Muscle layer of colon (tissue), 2 donors: Measurements from ENCODE around the gene SH2D1B.

Experiments
- H3K27ac ChIP-seq: one replicate; pipeline ENCODE4 v1.7.0; 2013; ENCODE audit warnings: low read depth, mild to moderate bottlenecking, low read length, moderate library complexity
- H3K27me3 ChIP-seq, 2 donors: one replicate each; pipeline ENCODE4 v1.7.0; 2013; ENCODE audit warnings: low read length in 2 of 2, mild to moderate bottlenecking in 2 of 2; ENCODE audit not compliant: insufficient read depth in 2 of 2, control insufficient read depth in 1 of 2
- H3K36me3 ChIP-seq: one replicate; pipeline ENCODE4 v1.7.0; 2013; ENCODE audit warnings: mild to moderate bottlenecking, low read length; ENCODE audit not compliant: insufficient read depth
- H3K4me1 ChIP-seq: one replicate; pipeline ENCODE4 v1.7.0; 2013; ENCODE audit warnings: mild to moderate bottlenecking, low read length; ENCODE audit not compliant: insufficient read depth
- H3K4me3 ChIP-seq, 2 donors: one replicate each; pipeline ENCODE4 v1.7.0; 2013; ENCODE audit warnings: low read length in 2 of 2, low read depth in 1 of 2, mild to moderate bottlenecking in 1 of 2, moderate library complexity in 1 of 2
- H3K9ac ChIP-seq: one replicate; pipeline ENCODE4 v1.7.0; 2013; ENCODE audit warnings: low read length
- H3K9me3 ChIP-seq: one replicate; pipeline ENCODE4 v1.7.0; 2013; ENCODE audit warnings: mild to moderate bottlenecking, low read length
- donor health status: abdominal sarcoma.
- donor health status: Adenocarcinoma of cecum.

The SH2D1B gene

DNA sequence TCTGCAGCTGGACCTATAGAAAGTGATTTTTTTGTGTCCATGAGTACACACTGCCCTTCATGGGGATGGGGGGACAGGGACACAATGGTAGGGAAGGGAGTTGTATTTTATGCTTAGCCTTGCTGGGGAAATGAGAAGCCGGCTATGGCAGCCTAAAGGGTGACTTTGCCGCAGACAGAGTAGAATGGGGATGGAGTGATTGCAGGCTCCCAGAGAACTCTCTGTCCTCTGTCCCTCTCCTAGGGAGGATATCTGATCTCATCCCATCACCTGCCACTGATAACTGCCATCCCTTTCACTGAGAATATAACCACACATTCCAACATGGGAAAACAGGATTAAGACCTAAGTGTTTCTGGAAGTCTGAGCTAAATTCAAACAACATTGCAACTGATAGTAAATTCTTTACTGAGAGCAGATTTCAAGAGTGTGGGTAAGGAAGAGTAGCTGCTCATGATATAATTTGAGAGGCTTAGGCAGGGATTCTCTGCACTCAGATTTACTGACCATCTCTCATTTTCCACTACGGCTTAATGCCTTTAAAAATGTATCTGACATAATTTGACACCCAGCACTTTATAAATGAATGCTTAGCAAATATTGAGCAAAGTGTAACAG lies 13.9 kb downstream of the SH2D1B start:
- no peak overlapping the region for H3K9ac ChIP-seq
- no peaks in the 10 kb centered on the region for H3K4me1 ChIP-seq
- H3K27ac ChIP-seq = no peak overlapping the region
- no peak overlapping the region for H3K4me3 ChIP-seq
- no peaks in the 10 kb centered on the region for H3K9me3 ChIP-seq
- no peaks in the 10 kb centered on the region for H3K36me3 ChIP-seq
- no peaks in the 10 kb centered on the region for H3K27me3 ChIP-seq

DNA sequence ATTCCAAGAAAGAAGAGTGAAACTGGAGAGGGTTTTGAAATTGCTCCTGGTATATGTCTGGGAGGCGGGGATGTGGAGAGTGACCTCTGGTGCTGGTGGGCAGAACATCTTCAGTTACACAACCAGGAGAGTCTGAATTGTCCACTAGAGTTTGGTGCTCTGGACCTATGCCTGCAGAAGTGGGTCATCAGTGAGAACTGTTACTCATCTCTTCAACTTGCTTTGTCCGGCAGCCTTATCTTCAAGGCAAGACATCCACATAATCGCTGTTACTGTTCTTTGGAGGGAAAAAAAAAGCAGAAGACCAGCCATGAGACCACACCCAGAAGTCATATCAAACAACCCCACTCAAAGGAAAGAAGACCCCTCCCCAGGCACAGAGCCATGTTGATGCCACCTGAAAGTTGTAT lies 14.9 kb downstream of the SH2D1B start:
- no peaks in the 10 kb centered on the region for H3K36me3 ChIP-seq
- H3K27ac ChIP-seq = no peak overlapping the region
- H3K9me3 ChIP-seq = no peaks in the 10 kb centered on the region
- no peaks in the 10 kb centered on the region for H3K4me1 ChIP-seq
- H3K4me3 ChIP-seq = no peak overlapping the region
- no peaks in the 10 kb centered on the region for H3K27me3 ChIP-seq
- no peak overlapping the region for H3K9ac ChIP-seq

DNA sequence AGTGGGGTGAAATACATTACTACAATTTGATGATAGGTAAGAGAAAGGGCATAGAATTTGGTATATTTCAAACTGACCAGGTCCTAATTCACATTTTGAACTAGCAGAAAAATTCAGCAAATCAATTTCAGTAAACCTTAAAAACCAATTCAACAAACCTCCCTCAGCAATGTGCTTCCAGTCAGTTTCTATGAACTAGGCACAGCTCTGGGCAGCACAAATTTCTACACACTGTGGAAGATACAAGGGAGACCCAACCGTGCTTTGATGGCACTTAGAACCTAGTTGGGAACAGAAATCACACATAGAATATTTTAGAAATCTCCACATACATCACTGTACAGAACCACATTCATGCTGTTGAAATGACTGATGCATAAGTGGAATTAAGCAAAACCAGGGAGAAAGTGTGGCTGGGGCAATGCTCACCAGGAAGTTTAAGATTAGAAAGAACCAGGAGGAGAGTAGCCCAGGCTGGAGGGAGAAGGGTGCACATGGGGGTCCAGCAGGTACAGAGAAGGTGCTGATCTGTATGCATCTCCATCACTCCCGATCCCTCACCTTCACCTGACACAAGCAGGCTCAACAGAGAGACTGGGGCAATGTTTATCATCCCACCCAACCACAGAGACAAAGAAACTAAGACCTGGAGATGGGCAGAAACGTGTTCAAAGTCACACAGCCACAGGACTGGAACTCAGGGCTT lies 15.6 kb downstream of the SH2D1B start:
- no peak overlapping the region for H3K4me3 ChIP-seq
- H3K4me1 ChIP-seq = no peaks in the 10 kb centered on the region
- H3K27me3 ChIP-seq = no peaks in the 10 kb centered on the region
- no peak overlapping the region for H3K27ac ChIP-seq
- no peaks in the 10 kb centered on the region for H3K36me3 ChIP-seq
- H3K9me3 ChIP-seq = no peaks in the 10 kb centered on the region
- H3K9ac ChIP-seq = no peak overlapping the region

DNA sequence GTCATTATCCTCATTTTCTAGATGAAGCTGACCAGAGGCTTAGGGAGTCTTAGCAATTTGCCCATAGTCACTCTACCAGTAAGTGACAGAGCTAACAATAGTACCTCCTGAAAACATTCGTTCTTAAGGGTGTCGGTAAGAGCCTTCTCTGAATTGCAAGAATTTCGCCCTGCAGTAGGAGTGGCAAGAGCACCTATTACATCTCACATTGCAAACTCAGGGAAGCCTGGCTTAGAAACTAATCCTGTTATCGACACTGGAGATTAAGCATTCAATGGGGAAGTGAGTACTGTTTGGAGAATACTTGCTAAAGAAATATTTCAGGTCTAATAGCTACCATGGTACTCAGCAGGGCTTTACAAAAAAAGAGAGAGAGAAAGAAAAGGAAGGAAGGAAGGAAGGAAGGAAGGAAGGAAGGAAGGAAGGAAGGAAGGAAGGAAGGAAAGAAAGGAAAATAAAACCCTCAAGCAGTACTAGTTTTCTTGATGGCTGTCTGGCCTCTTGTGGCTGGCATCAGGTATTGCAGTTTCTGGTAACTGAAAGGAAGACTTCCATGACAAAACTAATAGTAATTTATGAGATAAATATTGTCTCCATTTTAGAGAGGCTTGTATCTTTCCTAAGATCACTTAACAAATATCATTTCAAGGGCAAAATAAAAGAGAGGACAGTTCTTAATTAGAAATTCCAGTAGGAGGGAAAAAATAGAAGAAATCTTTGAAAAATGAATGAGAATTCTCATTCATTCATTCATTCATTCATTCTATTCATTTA lies 20.0 kb downstream of the SH2D1B start:
- Histone ChIP-seq H3K4me1 (no peaks in the 10 kb centered on the region), H3K9ac (no peak overlapping the region), H3K27me3 (no peaks in the 10 kb centered on the region), H3K4me3 (no peak overlapping the region), H3K9me3 (no peaks in the 10 kb centered on the region), H3K27ac (no peak overlapping the region), H3K36me3 (no peaks in the 10 kb centered on the region)

DNA sequence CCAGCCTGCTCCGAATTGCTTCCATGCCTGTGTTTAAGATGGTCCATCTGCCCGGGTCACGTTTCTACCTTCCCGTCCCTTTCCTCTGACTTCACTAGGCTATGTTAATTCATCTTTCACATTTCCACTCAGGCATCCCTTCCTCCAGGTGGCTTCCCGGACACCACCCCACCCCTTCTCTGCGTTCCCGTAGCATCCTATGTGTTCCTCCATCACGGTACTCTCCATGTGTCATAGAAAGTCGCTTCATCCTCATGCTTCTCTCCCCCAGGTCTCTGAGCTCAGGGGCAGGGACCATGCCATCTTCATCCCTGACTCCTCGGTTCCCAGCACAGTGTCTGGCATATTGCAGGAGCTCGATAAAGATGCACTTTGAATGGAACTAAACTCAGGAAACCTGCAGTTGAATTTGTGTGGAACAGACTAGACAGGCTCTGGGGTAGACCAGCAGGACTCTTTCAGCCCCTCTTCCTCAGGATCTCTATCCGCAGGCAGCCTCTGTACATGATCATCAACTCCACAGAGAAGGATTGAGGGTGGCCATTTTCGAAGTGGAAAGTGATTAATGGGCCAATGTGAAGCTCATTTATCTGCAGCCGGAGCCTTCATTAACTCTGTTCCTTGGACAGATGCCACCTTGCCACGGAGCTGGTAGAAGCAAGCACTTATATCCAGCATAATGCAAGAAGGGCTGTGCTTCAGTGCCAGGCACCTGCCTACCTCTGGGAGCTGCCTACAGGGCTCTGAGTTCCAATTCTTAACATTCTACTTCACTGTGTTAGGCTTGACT lies 21.3 kb downstream of the SH2D1B start:
- H3K9ac ChIP-seq = no peak overlapping the region
- H3K27ac ChIP-seq = no peak overlapping the region
- no peaks in the 10 kb centered on the region for H3K36me3 ChIP-seq
- H3K4me3 ChIP-seq = no peak overlapping the region
- no peaks in the 10 kb centered on the region for H3K4me1 ChIP-seq
- no peaks in the 10 kb centered on the region for H3K27me3 ChIP-seq
- no peaks in the 10 kb centered on the region for H3K9me3 ChIP-seq

DNA sequence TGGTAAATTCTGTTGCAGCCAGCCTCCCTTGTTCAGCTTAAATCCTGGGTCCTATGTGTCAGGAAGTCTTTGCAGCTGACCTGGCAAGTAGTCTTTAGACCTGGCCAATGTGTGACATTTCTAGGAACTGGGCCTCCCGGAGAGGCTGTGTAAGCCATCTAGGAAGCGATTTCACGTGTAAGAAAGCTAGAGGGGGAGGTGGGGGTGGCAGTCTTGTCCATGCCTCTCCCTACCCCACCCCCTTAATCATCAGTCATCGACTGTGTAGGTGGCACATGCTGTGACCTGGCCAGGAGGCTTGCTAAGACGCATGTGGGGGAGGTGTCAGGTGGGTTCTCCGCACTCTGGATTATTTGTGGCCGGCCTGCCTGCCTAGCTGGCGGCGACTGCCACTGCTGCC lies 22.0 kb downstream of the SH2D1B start:
- no peaks in the 10 kb centered on the region for H3K9me3 ChIP-seq
- H3K27ac ChIP-seq = no peak overlapping the region
- H3K4me1 ChIP-seq = no peaks in the 10 kb centered on the region
- no peak overlapping the region for H3K9ac ChIP-seq
- H3K4me3 ChIP-seq = no peak overlapping the region
- no peaks in the 10 kb centered on the region for H3K36me3 ChIP-seq
- no peaks in the 10 kb centered on the region for H3K27me3 ChIP-seq

DNA sequence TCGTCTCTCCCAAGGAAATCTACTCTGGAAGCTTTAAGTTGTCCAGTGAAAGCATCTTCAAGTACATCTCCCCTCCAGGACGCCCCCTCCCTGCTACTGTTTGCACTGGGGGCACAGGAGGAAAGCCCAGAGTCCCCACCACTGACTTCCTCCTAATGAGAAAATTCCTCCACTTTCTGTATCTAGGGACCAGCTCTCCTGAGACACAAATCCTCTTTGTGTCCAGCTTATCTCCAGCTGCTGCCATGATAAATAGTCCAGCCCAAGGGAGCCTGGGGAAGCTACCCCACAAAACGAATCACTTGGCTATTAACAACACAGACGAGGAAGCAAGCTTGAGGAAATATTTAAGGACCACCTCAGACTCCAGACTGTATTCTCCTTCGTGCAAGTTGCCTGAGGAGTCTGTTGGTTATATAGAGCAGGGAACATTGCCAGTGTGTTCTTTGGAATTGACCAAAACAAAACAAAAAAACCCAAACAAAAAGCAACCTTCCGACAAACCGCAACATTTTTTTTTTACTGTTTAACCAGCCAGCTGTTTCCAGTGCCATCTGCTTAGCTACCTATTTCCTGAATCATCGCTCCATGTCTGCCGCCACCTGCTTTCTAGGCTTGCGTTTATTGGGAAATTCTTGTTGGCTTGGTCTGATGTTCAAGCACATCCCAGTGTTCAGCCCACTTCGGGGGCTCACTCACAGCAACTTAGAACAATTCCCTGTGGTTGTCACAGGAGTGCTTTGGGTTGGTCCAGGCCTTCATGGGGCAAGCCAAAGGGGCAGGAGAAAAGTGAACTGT lies 22.7 kb downstream of the SH2D1B start:
- H3K4me3 ChIP-seq = no peak overlapping the region
- H3K4me1 ChIP-seq = no peaks in the 10 kb centered on the region
- no peaks in the 10 kb centered on the region for H3K9me3 ChIP-seq
- no peaks in the 10 kb centered on the region for H3K36me3 ChIP-seq
- no peaks in the 10 kb centered on the region for H3K27me3 ChIP-seq
- no peak overlapping the region for H3K9ac ChIP-seq
- no peak overlapping the region for H3K27ac ChIP-seq

GRCh38 chr1:162388615-162389014 lies 23.3 kb downstream of the SH2D1B start:
- Histone ChIP-seq H3K4me3 (no peak overlapping the region), H3K36me3 (no peaks in the 10 kb centered on the region), H3K9ac (no peak overlapping the region), H3K9me3 (no peaks in the 10 kb centered on the region), H3K27me3 (no peaks in the 10 kb centered on the region), H3K4me1 (no peaks in the 10 kb centered on the region), H3K27ac (no peak overlapping the region)

GRCh38 chr1:162388083-162388594 lies 23.8 kb downstream of the SH2D1B start:
- Histone ChIP-seq H3K9ac (no peak overlapping the region), H3K9me3 (no peaks in the 10 kb centered on the region), H3K27me3 (no peaks in the 10 kb centered on the region), H3K36me3 (no peaks in the 10 kb centered on the region), H3K4me1 (no peaks in the 10 kb centered on the region), H3K27ac (no peak overlapping the region), H3K4me3 (no peak overlapping the region)

DNA sequence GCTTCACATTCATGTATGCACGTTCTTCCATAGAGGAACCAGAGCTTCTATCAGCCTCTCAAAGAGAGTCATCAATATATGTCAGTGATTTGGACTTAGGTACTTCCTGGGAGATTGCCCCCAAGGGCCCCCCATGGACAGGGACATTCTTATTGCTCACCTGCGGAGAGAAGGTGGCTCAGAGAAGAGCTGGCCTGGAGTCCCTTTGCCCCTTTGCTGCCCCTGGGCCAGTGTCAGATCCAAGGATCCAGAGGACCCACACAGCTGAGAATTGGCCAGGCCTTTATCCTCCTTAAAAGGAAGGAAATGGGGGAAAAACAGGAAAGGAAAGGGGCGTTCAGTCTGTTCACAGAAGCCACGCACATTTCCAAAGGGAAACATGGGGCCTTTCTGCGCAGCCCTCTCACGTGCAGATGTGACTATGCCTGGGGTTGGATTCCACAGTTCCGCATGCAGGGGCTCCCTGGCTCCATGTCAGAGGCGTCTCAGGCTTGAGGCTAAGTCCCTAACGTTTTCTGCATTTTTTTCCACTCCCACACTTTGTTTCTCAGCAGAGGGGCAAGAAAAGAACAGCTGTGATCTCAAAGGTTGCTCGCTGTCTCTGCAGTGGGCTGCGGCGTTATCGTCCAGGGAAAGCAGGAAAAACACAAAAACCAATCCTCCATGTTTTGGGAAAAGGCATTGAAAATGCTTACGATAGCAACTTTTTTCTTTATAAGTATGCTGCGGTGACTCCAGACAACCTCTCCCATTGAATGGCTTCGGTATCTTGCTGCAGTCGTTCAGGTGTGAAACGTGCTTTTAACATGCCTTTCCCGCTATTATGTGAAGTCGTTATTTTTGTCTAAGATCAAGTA lies 24.5 kb downstream of the SH2D1B start:
- Histone ChIP-seq H3K9ac (no peak overlapping the region), H3K27ac (no peak overlapping the region), H3K4me3 (no peak overlapping the region), H3K4me1 (no peaks in the 10 kb centered on the region), H3K36me3 (no peaks in the 10 kb centered on the region), H3K9me3 (no peaks in the 10 kb centered on the region), H3K27me3 (no peaks in the 10 kb centered on the region)
